Mesenchymal stem cell (in vitro differentiated cells and primary cell): ENCODE data around the gene MZT2B.
"Not testable (repeated sequence)": the region's sequence is repeated elsewhere in the genome, so short reads cannot be mapped to it uniquely, and the experiment has no call there.

Source experiments
- DNase-seq: peaks from one replicate; pipeline ENCODE4 v3.0.0-alpha.2; 2013
- H2AFZ ChIP-seq: one replicate; pipeline ENCODE4 v1.6.1; 2013; ENCODE audit warnings: low read depth, mild to moderate bottlenecking, control low read depth, inconsistent platforms, low read length, moderate library complexity
- H2AK5ac ChIP-seq: 2 replicates; pipeline ENCODE4 v1.6.1; 2013; ENCODE audit warnings: low read length, moderate library complexity, mild to moderate bottlenecking, inconsistent platforms; ENCODE audit not compliant: severe bottlenecking
- H2BK120ac ChIP-seq: one replicate; pipeline ENCODE4 v1.6.1; 2013; ENCODE audit warnings: low read depth, mild to moderate bottlenecking, inconsistent platforms, low read length, moderate library complexity
- H2BK12ac ChIP-seq, 2 experiments: one replicate each; pipeline ENCODE4 v1.6.1; 2013; ENCODE audit warnings: inconsistent platforms in 2 of 2, low read length in 2 of 2, mild to moderate bottlenecking in 2 of 2, moderate library complexity in 2 of 2, control low read depth in 1 of 2
- H2BK15ac ChIP-seq: one replicate; pipeline ENCODE4 v1.6.1; 2013; ENCODE audit warnings: mild to moderate bottlenecking, low read depth, inconsistent platforms; ENCODE audit not compliant: poor library complexity, severe bottlenecking
- H2BK5ac ChIP-seq: 2 replicates; pipeline ENCODE4 v1.6.1; 2013; ENCODE audit warnings: low read depth, mild to moderate bottlenecking, low read length, control low read depth, inconsistent platforms; ENCODE audit not compliant: poor library complexity, severe bottlenecking
- H3K14ac ChIP-seq, 2 experiments: one replicate each; pipeline ENCODE4 v1.6.1; 2013; ENCODE audit warnings: inconsistent platforms in 2 of 2, low read length in 2 of 2, control low read depth in 1 of 2, mild to moderate bottlenecking in 1 of 2, moderate library complexity in 1 of 2
- H3K18ac ChIP-seq, 2 experiments: one replicate each; pipeline ENCODE4 v1.6.1; 2013; ENCODE audit warnings: inconsistent platforms in 2 of 2, low read length in 2 of 2, control low read depth in 1 of 2, low read depth in 1 of 2, mild to moderate bottlenecking in 1 of 2
- H3K23ac ChIP-seq, 2 experiments: one replicate each; pipeline ENCODE4 v1.6.1; 2013; ENCODE audit warnings: inconsistent platforms in 2 of 2, low read length in 2 of 2, mild to moderate bottlenecking in 2 of 2, moderate library complexity in 2 of 2, control low read depth in 1 of 2
- H3K27ac ChIP-seq: 2 replicates; pipeline ENCODE4 v1.5.1; 2013; ENCODE audit warnings: mild to moderate bottlenecking, moderate library complexity, low read length, control low read depth, inconsistent platforms; ENCODE audit not compliant: poor library complexity, severe bottlenecking
- H3K27me3 ChIP-seq, 2 experiments: 2 replicates each; pipeline versions ENCODE4 v1.6.1 to v1.7.0; 2013; ENCODE audit warnings: low read length in 2 of 2, mild to moderate bottlenecking in 2 of 2, moderate library complexity in 2 of 2, control low read depth in 1 of 2, inconsistent platforms in 1 of 2; ENCODE audit not compliant: control insufficient read depth in 1 of 2, insufficient read depth in 1 of 2
- H3K36me3 ChIP-seq, 2 experiments: 2 replicates each; pipeline versions ENCODE4 v1.6.1 to v1.7.0; 2013; ENCODE audit warnings: low read length in 2 of 2, control low read depth in 1 of 2, inconsistent platforms in 1 of 2, low read depth in 1 of 2, mild to moderate bottlenecking in 1 of 2; ENCODE audit not compliant: insufficient read depth in 2 of 2, control insufficient read depth in 1 of 2
- H3K4ac ChIP-seq, 2 experiments: one replicate each; pipeline ENCODE4 v1.6.1; 2013; ENCODE audit warnings: inconsistent platforms in 2 of 2, low read length in 2 of 2, mild to moderate bottlenecking in 2 of 2, moderate library complexity in 2 of 2, control low read depth in 1 of 2, low read depth in 1 of 2
- H3K4me1 ChIP-seq: 2 replicates; pipeline ENCODE4 v1.6.1; 2013; ENCODE audit warnings: low read depth, low read length, control low read depth; ENCODE audit not compliant: control insufficient read depth, insufficient read depth
- H3K4me2 ChIP-seq: 2 replicates; pipeline ENCODE4 v1.6.1; 2013; ENCODE audit warnings: low read length, mild to moderate bottlenecking, inconsistent platforms; ENCODE audit not compliant: poor library complexity, severe bottlenecking
- H3K4me3 ChIP-seq, 2 experiments: 2 replicates each; pipeline versions ENCODE4 v1.5.1 to v1.7.0; 2013; ENCODE audit warnings: low read length in 2 of 2, mild to moderate bottlenecking in 2 of 2, control low read depth in 1 of 2, low read depth in 1 of 2; ENCODE audit not compliant: insufficient read depth in 1 of 2
- H3K79me1 ChIP-seq: replicated peaks from 2 replicates; pipeline ENCODE4 v1.6.1; 2013; ENCODE audit warnings: mild to moderate bottlenecking, control low read depth, low read length, inconsistent platforms; ENCODE audit not compliant: poor library complexity, severe bottlenecking
- H3K9ac ChIP-seq: 2 replicates; pipeline ENCODE4 v1.7.0; 2013; ENCODE audit warnings: mild to moderate bottlenecking, low read length, moderate library complexity
- H3K9me3 ChIP-seq: 2 replicates; pipeline ENCODE4 v1.7.0; 2013; ENCODE audit warnings: mild to moderate bottlenecking, low read length; ENCODE audit not compliant: control insufficient read depth
- H4K8ac ChIP-seq: one replicate; pipeline ENCODE4 v1.6.1; 2013; ENCODE audit warnings: inconsistent platforms, mild to moderate bottlenecking, low read length, moderate library complexity
- H4K91ac ChIP-seq: one replicate; pipeline ENCODE4 v1.6.1; 2013; ENCODE audit warnings: mild to moderate bottlenecking, low read length, inconsistent platforms
- WGBS: methylation state at CpG from one replicate; pipeline ENCODE4 v1.1.7; 2013; ENCODE audit warnings: mixed read lengths; 5-methylcytosine and 5-hydroxymethylcytosine counted together

MZT2B gene

DNA sequence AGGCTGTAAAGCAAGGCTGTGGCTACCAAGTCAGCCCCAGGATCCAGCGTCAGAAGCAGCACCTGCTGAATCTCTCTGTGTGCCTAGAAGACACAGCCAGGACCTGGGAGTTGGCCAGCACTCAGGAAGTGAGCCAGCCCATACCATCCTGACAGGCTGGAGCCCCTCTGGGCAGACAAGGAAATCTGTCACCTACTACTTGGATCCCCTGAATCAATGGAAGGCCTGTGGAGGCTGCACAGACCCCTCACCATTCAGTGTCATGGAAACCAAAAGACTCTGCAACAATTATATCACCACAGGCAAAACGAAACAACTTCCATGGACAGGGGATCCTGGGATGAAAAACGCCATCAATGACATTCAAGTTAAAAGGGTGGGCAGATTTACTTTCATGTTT is 15.5 kb upstream of the MZT2B start:
- H3K4me3 ChIP-seq = not testable (repeated sequence)

GRCh38 chr2:130169163-130169562 is 12.9 kb upstream of the MZT2B start:
- not testable (repeated sequence) for H3K27me3 ChIP-seq, H3K18ac ChIP-seq, H3K4me3 ChIP-seq, H3K4me1 ChIP-seq, H2BK120ac ChIP-seq, DNase-seq, H4K91ac ChIP-seq, H3K23ac ChIP-seq, H3K14ac ChIP-seq, H2BK12ac ChIP-seq, H3K4me2 ChIP-seq, H2AK5ac ChIP-seq, H4K8ac ChIP-seq, H3K4ac ChIP-seq, H3K9ac ChIP-seq, H2BK15ac ChIP-seq, H2AFZ ChIP-seq, H2BK5ac ChIP-seq, H3K9me3 ChIP-seq, H3K27ac ChIP-seq
- H3K79me1 ChIP-seq = peaks cover 30% of the 10 kb centered on the region
- peaks cover 71 to 74% of the 10 kb centered on the region in 2 experiments for H3K36me3 ChIP-seq
- WGBS = no CpG with 5 or more reads among the region's 3 CpGs

More for the DNA sequence above, 15.5 kb upstream of the MZT2B start:
- not testable (repeated sequence) for H2BK120ac ChIP-seq, H2BK12ac ChIP-seq, H2AK5ac ChIP-seq, H3K18ac ChIP-seq, H2BK15ac ChIP-seq, H3K9ac ChIP-seq, H2BK5ac ChIP-seq, H3K27me3 ChIP-seq, H3K9me3 ChIP-seq, H4K8ac ChIP-seq, H3K27ac ChIP-seq, H3K4me1 ChIP-seq, H3K4me2 ChIP-seq, DNase-seq, H4K91ac ChIP-seq, H3K4ac ChIP-seq, H3K14ac ChIP-seq, H2AFZ ChIP-seq, H3K23ac ChIP-seq
- WGBS = 98% methylated on average over 3 of the region's 3 CpGs
- H3K36me3 ChIP-seq = peaks cover 66 to 76% of the 10 kb centered on the region in 2 experiments
- H3K79me1 ChIP-seq = peaks cover 21% of the 10 kb centered on the region

- peaks cover 34% of the 10 kb centered on the region for H3K79me1 ChIP-seq
- H4K91ac ChIP-seq = no peak overlapping the region
Measured at GRCh38 chr2:130169896-130170295, 12.2 kb upstream of the MZT2B start.

GRCh38 chr2:130174866-130175265 is 7.2 kb upstream of the MZT2B start:
- not testable (repeated sequence) for H2BK5ac ChIP-seq, H3K18ac ChIP-seq, H3K9ac ChIP-seq, H3K4me1 ChIP-seq, H2AFZ ChIP-seq, H3K4me3 ChIP-seq, DNase-seq, H3K9me3 ChIP-seq, H2BK15ac ChIP-seq, H4K8ac ChIP-seq, H2AK5ac ChIP-seq, H3K27ac ChIP-seq, H3K27me3 ChIP-seq, H2BK12ac ChIP-seq, H4K91ac ChIP-seq, H3K14ac ChIP-seq, H3K4me2 ChIP-seq, H3K23ac ChIP-seq, H2BK120ac ChIP-seq, H3K4ac ChIP-seq
- H3K36me3 ChIP-seq = peaks cover 44 to 46% of the 10 kb centered on the region in 2 experiments
- WGBS = 93% methylated on average over 5 of the region's 5 CpGs
- H3K79me1 ChIP-seq = peaks cover 26% of the 10 kb centered on the region

More at GRCh38 chr2:130169896-130170295, 12.2 kb upstream of the MZT2B start:
- 98% methylated on average over 6 of the region's 7 CpGs for WGBS
- Histone ChIP-seq H4K8ac (no peak overlapping the region), H2AFZ (no peak overlapping the region), H3K27ac (no peak overlapping the region), H2BK15ac (no peak overlapping the region), H2BK120ac (no peak overlapping the region), H3K4me3 (no peak overlapping the region), H3K4ac (no peak overlapping the region), H3K4me2 (no peak overlapping the region), H3K36me3 (peaks cover 74% of the 10 kb centered on the region in 2 experiments), H3K27me3 (no peaks in the 10 kb centered on the region), H2AK5ac (no peak overlapping the region), H3K9ac (no peak overlapping the region), H2BK5ac (no peak overlapping the region), H2BK12ac (no peak overlapping the region), H3K4me1 (no peaks in the 10 kb centered on the region), H3K9me3 (no peaks in the 10 kb centered on the region), H3K18ac (no peak overlapping the region), H3K23ac (no peak overlapping the region), H3K14ac (no peak overlapping the region)
- no peak for DNase-seq
